ENCODE data around the gene MAGEA8.
"Not testable (repeated sequence)": the region's sequence is repeated elsewhere in the genome, so short reads cannot be mapped to it uniquely, and the experiment has no call there.

The MAGEA8 gene, protein sequence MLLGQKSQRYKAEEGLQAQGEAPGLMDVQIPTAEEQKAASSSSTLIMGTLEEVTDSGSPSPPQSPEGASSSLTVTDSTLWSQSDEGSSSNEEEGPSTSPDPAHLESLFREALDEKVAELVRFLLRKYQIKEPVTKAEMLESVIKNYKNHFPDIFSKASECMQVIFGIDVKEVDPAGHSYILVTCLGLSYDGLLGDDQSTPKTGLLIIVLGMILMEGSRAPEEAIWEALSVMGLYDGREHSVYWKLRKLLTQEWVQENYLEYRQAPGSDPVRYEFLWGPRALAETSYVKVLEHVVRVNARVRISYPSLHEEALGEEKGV

DNA sequence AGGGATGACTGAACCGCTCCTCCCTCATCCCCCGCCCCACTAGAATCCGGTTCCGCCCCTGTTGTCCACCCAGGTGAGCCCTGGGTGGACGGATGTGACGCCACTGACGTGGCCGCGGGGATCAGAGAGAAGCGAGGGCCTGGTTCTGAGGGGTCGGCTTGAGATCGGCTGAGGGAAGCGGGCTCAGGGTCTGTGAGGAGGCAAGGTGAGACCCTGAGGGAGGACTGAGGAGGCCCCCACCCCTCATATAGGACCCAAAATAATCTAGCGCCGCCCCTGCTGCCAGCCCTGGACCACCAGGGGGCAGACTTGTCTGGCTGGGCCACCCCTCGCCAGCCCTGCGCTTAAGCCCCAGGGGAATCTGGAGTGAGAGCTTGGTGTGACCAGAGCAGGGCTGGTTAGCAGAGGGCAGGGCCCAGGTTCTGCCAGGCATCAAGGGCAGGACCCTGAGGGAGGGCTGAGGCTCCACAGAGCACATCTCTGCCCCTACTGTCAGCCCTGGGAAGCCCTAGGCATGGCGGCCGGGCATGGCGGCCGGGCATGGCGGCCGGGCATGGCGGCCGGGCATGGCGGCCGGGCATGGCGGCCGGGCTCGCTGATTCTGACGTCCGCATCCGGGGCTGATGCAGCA, at the start of gene MAGEA8:
Gene MAGEA8 (plus strand): TSS at position 103 of the 631 bp plus-strand sequence. CDS start 3,090 bp downstream, outside the sequence.
- Histone ChIP-seq H3K4me1 (ENCODE audit: control insufficient read depth in 5 of 5, insufficient read depth in 5 of 5, low read length in 5 of 5) (no peaks in the 10 kb centered on the region), H3K4me3 (ENCODE audit: low read depth in 1 of 5, low read length in 5 of 5) (no peak within 1 kb of the TSS), H3K36me3 (ENCODE audit: control insufficient read depth in 5 of 5, insufficient read depth in 5 of 5, low read length in 5 of 5) (no peaks in the 10 kb centered on the region), H3K9me3 (ENCODE audit: control insufficient read depth in 5 of 5, low read length in 5 of 5) (no peaks in the 10 kb centered on the region), H3K27ac (ENCODE audit: low read depth, low read length) (no peak within 1 kb of the TSS), H3K27me3 (ENCODE audit: control insufficient read depth in 5 of 5, insufficient read depth in 4 of 5, low read length in 5 of 5) (peaks cover 0 to 2% (median 0%) of the 10 kb centered on the region in 5 donors), H3K9ac (ENCODE audit: low read length in 5 of 5) (no peak within 1 kb of the TSS)

DNA sequence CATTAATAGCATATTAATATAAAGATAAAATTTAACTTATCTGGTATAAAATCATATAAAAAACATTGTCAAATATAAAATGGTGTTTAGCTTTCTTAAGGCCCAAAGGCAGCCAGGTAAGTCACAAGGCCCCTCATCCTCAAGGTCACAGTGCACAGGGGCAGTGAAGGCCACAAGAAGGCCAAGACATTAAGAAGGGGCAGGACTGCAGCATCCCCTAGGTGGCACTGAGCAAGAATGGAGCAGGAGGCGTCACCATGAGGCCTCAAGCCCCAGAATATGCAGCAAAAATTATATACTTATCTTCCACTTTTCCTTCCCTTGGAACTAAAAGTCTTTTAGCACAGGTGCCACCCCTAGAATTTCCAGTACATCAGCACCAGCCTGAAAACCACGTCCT, 49.5 kb upstream of the MAGEA8 start:
- Histone ChIP-seq H3K4me3 (ENCODE audit: low read depth in 1 of 5, low read length in 5 of 5) (no peak overlapping the region), H3K9ac (ENCODE audit: low read length in 5 of 5) (no peak overlapping the region), H3K9me3 (ENCODE audit: control insufficient read depth in 5 of 5, low read length in 5 of 5) (no peaks in the 10 kb centered on the region), H3K4me1 (ENCODE audit: control insufficient read depth in 5 of 5, insufficient read depth in 5 of 5, low read length in 5 of 5) (peaks cover 0 to 6% (median 4%) of the 10 kb centered on the region in 5 donors), H3K27me3 (ENCODE audit: control insufficient read depth in 5 of 5, insufficient read depth in 4 of 5, low read length in 5 of 5) (peaks cover 0 to 6% (median 3%) of the 10 kb centered on the region in 5 donors), H3K27ac (ENCODE audit: low read depth, low read length) (no peak overlapping the region), H3K36me3 (ENCODE audit: control insufficient read depth in 5 of 5, insufficient read depth in 5 of 5, low read length in 5 of 5) (no peaks in the 10 kb centered on the region)

DNA sequence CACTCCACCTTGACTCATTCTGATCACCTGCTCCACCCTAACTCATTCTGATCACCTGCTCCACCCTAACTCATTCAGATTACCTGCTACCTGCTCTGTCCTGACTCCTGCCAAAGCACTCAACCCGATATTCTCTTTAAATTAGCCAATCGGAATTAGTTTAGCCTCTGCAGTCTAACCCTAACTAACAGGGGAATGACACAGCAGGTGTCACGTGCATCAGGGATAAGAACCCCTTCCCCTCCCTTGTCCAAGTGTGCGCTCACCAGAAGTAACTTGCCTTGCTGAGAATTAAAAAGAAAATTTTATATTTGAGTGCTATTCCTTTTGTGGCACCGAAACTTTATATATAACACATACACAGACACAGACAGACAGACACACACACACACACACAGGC, 44.3 kb upstream of the MAGEA8 start:
- not testable (repeated sequence) for H3K9me3 ChIP-seq (ENCODE audit: control insufficient read depth in 5 of 5, low read length in 5 of 5); H3K4me1 ChIP-seq (ENCODE audit: control insufficient read depth in 5 of 5, insufficient read depth in 5 of 5, low read length in 5 of 5); H3K9ac ChIP-seq (ENCODE audit: low read length in 5 of 5); H3K27ac ChIP-seq (ENCODE audit: low read depth, low read length); H3K4me3 ChIP-seq (ENCODE audit: low read depth in 1 of 5, low read length in 5 of 5); H3K36me3 ChIP-seq (ENCODE audit: control insufficient read depth in 5 of 5, insufficient read depth in 5 of 5, low read length in 5 of 5); H3K27me3 ChIP-seq (ENCODE audit: control insufficient read depth in 5 of 5, insufficient read depth in 4 of 5, low read length in 5 of 5)

DNA sequence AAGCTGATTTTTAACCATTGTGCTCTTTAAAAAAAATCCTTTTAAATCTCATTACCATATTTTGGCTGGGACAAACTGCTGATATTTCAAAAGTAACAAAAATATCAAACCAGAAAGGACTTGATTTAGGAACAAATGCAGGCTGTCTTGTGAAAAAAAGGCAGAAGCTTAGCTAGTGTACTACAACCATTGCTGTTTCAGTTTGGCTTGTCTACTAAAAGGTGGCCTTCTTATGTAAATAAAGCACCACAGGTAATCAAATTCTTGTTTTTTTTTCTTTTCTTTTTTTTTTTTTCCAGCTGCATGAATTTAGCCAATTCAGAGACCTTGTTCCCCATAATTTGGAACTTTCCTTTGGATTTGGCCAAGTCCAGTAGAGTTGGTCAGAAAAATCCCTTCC, 43.8 kb upstream of the MAGEA8 start:
- Histone ChIP-seq H3K9ac (ENCODE audit: low read length in 5 of 5) (no peak overlapping the region), H3K4me1 (ENCODE audit: control insufficient read depth in 5 of 5, insufficient read depth in 5 of 5, low read length in 5 of 5) (no peaks in the 10 kb centered on the region), H3K27ac (ENCODE audit: low read depth, low read length) (no peak overlapping the region), H3K36me3 (ENCODE audit: control insufficient read depth in 5 of 5, insufficient read depth in 5 of 5, low read length in 5 of 5) (no peaks in the 10 kb centered on the region), H3K9me3 (ENCODE audit: control insufficient read depth in 5 of 5, low read length in 5 of 5) (no peaks in the 10 kb centered on the region), H3K27me3 (ENCODE audit: control insufficient read depth in 5 of 5, insufficient read depth in 4 of 5, low read length in 5 of 5) (peaks cover 0 to 5% (median 0%) of the 10 kb centered on the region in 5 donors), H3K4me3 (ENCODE audit: low read depth in 1 of 5, low read length in 5 of 5) (no peak overlapping the region)

DNA sequence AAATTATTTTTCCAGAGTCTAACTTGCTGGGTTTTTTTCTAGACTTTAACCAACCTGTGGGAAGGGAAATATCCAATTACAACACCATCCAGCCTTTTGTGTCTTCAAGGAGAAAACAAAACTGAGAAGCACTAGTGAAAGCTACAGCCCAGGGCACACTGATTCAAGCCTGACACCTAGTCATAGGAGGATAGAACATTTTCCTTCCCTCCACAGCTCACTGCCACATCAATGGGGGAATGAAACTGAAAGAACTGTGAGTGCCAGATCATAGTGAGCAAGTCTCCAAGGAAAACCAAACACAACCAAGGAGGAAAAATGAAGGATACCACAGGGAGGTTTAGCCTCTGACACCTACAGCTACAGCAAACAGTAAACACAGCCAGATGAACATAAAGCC, 43.3 kb upstream of the MAGEA8 start:
- H3K27me3 ChIP-seq (ENCODE audit: control insufficient read depth in 5 of 5, insufficient read depth in 4 of 5, low read length in 5 of 5) = peaks cover 0 to 5% (median 0%) of the 10 kb centered on the region in 5 donors

DNA sequence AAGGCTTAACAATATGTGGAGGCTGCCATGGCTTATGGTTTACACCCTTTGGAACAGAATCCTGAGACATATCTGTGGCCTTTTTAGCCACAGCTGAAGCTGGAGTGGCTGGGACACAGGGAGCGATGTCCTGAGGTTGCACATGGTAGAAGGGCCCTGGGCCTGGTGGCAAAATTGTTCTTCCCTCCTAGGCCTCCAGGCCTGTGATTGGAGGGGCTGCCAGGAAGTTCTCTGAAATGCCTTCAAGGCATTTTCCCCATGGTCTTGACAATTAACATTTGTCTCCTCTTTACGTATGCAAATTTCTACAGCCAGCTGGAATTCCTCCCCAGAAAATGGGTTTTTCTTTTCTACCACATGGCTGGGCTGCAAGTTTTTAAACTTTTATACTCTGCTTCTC, 39.1 kb upstream of the MAGEA8 start:
- no peak overlapping the region for H3K27ac ChIP-seq (ENCODE audit: low read depth, low read length)
- H3K4me3 ChIP-seq (ENCODE audit: low read depth in 1 of 5, low read length in 5 of 5) = no peak overlapping the region
- peaks cover 0 to 7% (median under 1%) of the 10 kb centered on the region in 5 donors for H3K27me3 ChIP-seq (ENCODE audit: control insufficient read depth in 5 of 5, insufficient read depth in 4 of 5, low read length in 5 of 5)
- H3K4me1 ChIP-seq (ENCODE audit: control insufficient read depth in 5 of 5, insufficient read depth in 5 of 5, low read length in 5 of 5) = no peaks in the 10 kb centered on the region
- no peaks in the 10 kb centered on the region for H3K9me3 ChIP-seq (ENCODE audit: control insufficient read depth in 5 of 5, low read length in 5 of 5)
- no peaks in the 10 kb centered on the region for H3K36me3 ChIP-seq (ENCODE audit: control insufficient read depth in 5 of 5, insufficient read depth in 5 of 5, low read length in 5 of 5)
- no peak overlapping the region for H3K9ac ChIP-seq (ENCODE audit: low read length in 5 of 5)

More for the DNA sequence above, 43.3 kb upstream of the MAGEA8 start:
- Histone ChIP-seq H3K4me3 (ENCODE audit: low read depth in 1 of 5, low read length in 5 of 5) (no peak overlapping the region), H3K4me1 (ENCODE audit: control insufficient read depth in 5 of 5, insufficient read depth in 5 of 5, low read length in 5 of 5) (no peaks in the 10 kb centered on the region), H3K36me3 (ENCODE audit: control insufficient read depth in 5 of 5, insufficient read depth in 5 of 5, low read length in 5 of 5) (no peaks in the 10 kb centered on the region), H3K9me3 (ENCODE audit: control insufficient read depth in 5 of 5, low read length in 5 of 5) (no peaks in the 10 kb centered on the region), H3K27ac (ENCODE audit: low read depth, low read length) (no peak overlapping the region), H3K9ac (ENCODE audit: low read length in 5 of 5) (no peak overlapping the region)

DNA sequence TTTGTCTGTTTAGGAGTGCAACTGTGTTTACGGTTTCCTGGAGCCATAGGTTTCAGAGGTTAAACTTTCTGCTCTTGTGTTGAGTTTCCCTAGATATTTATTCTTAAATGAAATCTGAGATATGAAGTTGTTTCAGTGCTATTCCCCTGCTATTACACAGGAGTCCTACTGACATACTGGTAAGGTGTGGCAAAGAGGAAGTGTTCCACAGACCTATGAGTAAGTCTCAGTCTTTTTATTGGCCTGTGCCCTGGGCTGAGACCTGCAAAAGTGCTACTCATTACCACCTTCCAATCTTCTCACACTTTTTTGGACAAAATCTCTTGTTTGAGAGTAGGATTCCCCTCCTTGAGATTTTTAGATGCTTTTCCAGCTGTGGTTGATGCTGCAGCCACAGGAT, 35.6 kb upstream of the MAGEA8 start:
- no peak overlapping the region for H3K9ac ChIP-seq (ENCODE audit: low read length in 5 of 5)

DNA sequence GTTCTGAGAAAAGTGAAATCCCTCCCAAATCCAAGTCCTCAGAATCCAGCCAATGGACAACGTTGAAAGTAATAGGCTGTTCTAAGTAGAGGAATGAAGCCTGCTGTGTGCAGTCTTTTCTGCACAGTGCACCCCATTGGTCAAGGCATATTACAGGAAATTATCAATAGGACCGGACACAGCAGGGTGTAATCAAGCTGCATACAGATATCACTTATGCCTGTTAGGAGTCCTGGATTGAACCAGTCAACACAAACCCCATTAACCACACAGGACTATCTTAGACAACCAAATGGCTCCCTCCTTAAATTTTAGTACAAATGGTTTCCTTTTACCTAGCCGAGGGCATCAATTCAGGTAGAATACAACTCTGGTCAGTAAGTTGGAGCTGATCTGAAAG, 34.2 kb upstream of the MAGEA8 start:
- H3K27me3 ChIP-seq (ENCODE audit: control insufficient read depth in 5 of 5, insufficient read depth in 4 of 5, low read length in 5 of 5) = peaks cover 0 to 13% (median 7%) of the 10 kb centered on the region in 5 donors
- H3K4me3 ChIP-seq (ENCODE audit: low read depth in 1 of 5, low read length in 5 of 5) = no peak overlapping the region
- H3K9ac ChIP-seq (ENCODE audit: low read length in 5 of 5) = no peak overlapping the region
- peaks cover 0 to 3% (median 0%) of the 10 kb centered on the region in 5 donors for H3K9me3 ChIP-seq (ENCODE audit: control insufficient read depth in 5 of 5, low read length in 5 of 5)
- H3K27ac ChIP-seq (ENCODE audit: low read depth, low read length) = no peak overlapping the region
- H3K36me3 ChIP-seq (ENCODE audit: control insufficient read depth in 5 of 5, insufficient read depth in 5 of 5, low read length in 5 of 5) = no peaks in the 10 kb centered on the region
- H3K4me1 ChIP-seq (ENCODE audit: control insufficient read depth in 5 of 5, insufficient read depth in 5 of 5, low read length in 5 of 5) = no peaks in the 10 kb centered on the region

More for the DNA sequence above, 35.6 kb upstream of the MAGEA8 start:
- Histone ChIP-seq H3K9me3 (ENCODE audit: control insufficient read depth in 5 of 5, low read length in 5 of 5) (no peaks in the 10 kb centered on the region), H3K4me1 (ENCODE audit: control insufficient read depth in 5 of 5, insufficient read depth in 5 of 5, low read length in 5 of 5) (no peaks in the 10 kb centered on the region), H3K4me3 (ENCODE audit: low read depth in 1 of 5, low read length in 5 of 5) (no peak overlapping the region), H3K36me3 (ENCODE audit: control insufficient read depth in 5 of 5, insufficient read depth in 5 of 5, low read length in 5 of 5) (no peaks in the 10 kb centered on the region), H3K27ac (ENCODE audit: low read depth, low read length) (no peak overlapping the region), H3K27me3 (ENCODE audit: control insufficient read depth in 5 of 5, insufficient read depth in 4 of 5, low read length in 5 of 5) (peaks cover 0 to 13% (median 11%) of the 10 kb centered on the region in 5 donors)

DNA sequence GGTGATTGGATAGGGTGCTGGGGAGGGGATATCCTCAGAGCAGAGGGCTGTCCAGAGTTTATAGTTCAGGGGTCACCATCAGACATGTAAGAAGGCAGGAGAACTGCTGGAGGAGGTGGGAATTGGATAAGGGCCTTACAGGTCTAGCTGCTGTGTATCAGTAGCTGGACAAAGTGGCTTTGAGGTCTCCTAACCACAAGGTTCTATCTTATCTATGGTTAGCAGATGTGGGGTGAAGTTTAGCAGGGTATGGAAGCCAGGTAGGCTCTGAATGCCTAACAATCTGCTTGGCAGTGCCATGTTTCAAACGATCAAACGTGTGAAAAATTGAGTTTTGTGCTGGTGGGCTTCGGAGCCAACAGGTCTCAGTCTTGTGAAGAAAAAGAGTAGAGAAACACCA, 32.1 kb upstream of the MAGEA8 start:
- Histone ChIP-seq H3K4me1 (ENCODE audit: control insufficient read depth in 5 of 5, insufficient read depth in 5 of 5, low read length in 5 of 5) (no peaks in the 10 kb centered on the region), H3K9me3 (ENCODE audit: control insufficient read depth in 5 of 5, low read length in 5 of 5) (peaks cover 0 to 8% (median 0%) of the 10 kb centered on the region in 5 donors), H3K4me3 (ENCODE audit: low read depth in 1 of 5, low read length in 5 of 5) (no peak overlapping the region), H3K9ac (ENCODE audit: low read length in 5 of 5) (no peak overlapping the region), H3K27ac (ENCODE audit: low read depth, low read length) (no peak overlapping the region), H3K36me3 (ENCODE audit: control insufficient read depth in 5 of 5, insufficient read depth in 5 of 5, low read length in 5 of 5) (no peaks in the 10 kb centered on the region), H3K27me3 (ENCODE audit: control insufficient read depth in 5 of 5, insufficient read depth in 4 of 5, low read length in 5 of 5) (peaks cover 0 to 13% (median 6%) of the 10 kb centered on the region in 5 donors)

DNA sequence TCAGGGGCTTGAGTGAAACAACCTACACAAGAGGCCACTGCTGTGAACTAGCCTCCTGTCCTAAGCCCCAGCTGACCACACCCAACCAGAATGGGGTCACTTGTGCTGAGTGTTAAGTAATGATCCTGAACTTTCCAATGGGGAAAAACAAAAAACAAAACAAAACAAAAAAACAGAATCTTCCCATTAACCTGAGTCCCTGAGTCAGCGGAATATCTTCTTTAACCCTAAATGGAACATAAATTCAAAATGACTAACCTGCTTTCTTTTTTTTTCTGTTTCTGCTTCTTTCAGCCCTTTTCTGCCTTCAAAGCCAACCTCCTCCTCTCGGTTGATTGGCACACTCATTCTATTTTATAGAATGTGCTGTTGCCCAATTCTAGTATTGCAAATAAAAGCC, 31.2 kb upstream of the MAGEA8 start:
- Histone ChIP-seq H3K4me3 (ENCODE audit: low read depth in 1 of 5, low read length in 5 of 5) (no peak overlapping the region), H3K9ac (ENCODE audit: low read length in 5 of 5) (no peak overlapping the region), H3K9me3 (ENCODE audit: control insufficient read depth in 5 of 5, low read length in 5 of 5) (peaks cover 0 to 8% (median 0%) of the 10 kb centered on the region in 5 donors), H3K36me3 (ENCODE audit: control insufficient read depth in 5 of 5, insufficient read depth in 5 of 5, low read length in 5 of 5) (no peaks in the 10 kb centered on the region), H3K27ac (ENCODE audit: low read depth, low read length) (no peak overlapping the region), H3K27me3 (ENCODE audit: control insufficient read depth in 5 of 5, insufficient read depth in 4 of 5, low read length in 5 of 5) (peaks cover 0 to 13% (median 6%) of the 10 kb centered on the region in 5 donors), H3K4me1 (ENCODE audit: control insufficient read depth in 5 of 5, insufficient read depth in 5 of 5, low read length in 5 of 5) (no peaks in the 10 kb centered on the region)
